Amygdala (tissue), 56 donors: ENCODE data around the gene SOX6.
A peak's percentile ranks its signal among the peaks of the same experiment; 100 is the strongest.

Experiments
- DNase-seq, 56 donors: peaks; one replicate each; lab custom pipeline; 2025; lab: John Stamatoyannopoulos, UW

The SOX6 gene

GRCh38 chr11:15920856-15921629 lies 435.3 kb downstream of the SOX6 start:
- DNase-seq = peak in 2 of 56 donors; percentile 6 to 21

GRCh38 chr11:15918674-15919073 lies 437.7 kb downstream of the SOX6 start:
- DNase-seq = no peak

- DNase-seq = no peak
Measured at GRCh38 chr11:15918212-15918611, 438.1 kb downstream of the SOX6 start.
